Hematopoietic multipotent progenitor cell treated with erythropoietin and hydrocortisone succinate and interleukin-3 and kit ligand, for 6 days (in vitro differentiated cells): ENCODE results near the gene REEP3.
"Not testable (repeated sequence)": the region's sequence is repeated elsewhere in the genome, so short reads cannot be mapped to it uniquely, and the experiment has no call there.

Source experiments
- DNase-seq: peaks from one replicate; pipeline ENCODE4 v3.0.0-alpha.2; 2015

REEP3 gene

DNA sequence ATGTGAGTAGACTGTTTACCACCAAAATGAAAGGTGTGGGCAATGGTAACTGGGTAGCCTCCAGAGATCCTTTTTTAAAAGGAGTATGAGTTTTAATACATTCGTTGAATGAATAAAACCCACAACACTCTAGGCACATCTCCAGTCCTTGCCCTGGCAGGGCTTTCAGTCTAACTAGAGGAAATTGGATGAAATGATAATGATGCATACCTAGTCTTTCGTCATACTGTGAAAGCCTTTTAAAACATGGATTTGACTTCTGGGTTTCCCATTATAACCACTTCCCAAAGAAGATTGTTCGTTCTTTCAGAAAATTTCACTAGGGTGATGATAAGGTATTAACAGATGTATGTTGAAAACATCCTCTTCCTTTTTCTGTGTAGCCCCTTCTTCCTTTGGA lies 110.8 kb downstream of the REEP3 start:
- DNase-seq = no peak

- peak; percentile 62 for DNase-seq
Observed at GRCh38 chr10:63633677-63634487, 112.7 kb downstream of the REEP3 start.

DNA sequence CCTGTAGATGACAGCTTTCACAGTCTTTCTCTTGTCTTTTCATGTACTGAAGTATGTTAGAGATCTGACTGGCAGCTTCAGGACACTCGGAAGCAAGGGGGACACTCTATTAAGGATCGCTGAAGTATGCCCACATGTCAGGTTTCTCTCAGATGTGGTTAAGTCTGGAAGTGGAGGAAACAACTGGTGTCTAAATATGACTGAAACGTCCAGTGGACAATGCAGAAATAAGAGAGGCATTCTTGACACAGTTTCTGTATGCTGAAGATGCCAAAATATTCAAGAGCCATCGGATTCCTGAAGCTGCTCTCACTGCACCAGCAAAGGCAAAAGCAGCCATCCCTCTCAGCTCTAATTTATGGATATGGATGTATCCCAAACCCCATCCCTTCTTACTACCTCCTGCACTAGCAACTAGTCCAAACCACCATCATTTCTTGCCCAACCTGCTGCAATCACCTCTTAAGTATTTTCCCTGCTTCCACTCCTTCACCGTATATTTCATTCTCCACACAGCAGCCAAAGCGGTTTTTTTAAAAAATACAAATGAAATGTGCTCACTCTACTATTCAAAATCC lies 113.4 kb downstream of the REEP3 start:
- DNase-seq = no peak

DNA sequence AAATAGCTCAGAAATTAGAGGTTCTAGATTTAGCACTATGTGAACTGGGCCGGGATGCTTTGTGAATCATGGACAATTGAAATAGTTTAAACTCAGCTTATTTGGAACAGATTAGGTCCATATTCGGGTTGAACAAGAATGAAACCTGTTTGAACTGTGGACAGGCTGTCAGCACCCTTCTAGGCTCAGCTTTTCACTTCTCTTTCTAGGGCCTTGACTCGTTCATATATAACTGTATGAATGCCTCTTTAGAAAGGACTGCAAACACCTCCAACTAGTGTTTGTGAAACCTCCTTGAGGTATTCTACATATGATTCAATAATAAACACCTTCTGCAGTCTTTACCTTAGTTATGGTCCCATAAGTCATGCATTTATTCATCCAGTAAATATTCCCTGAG lies 115.6 kb downstream of the REEP3 start:
- no peak for DNase-seq

GRCh38 chr10:63637901-63638327 lies 116.7 kb downstream of the REEP3 start:
- no peak for DNase-seq

- DNase-seq = no peak
Observed at GRCh38 chr10:63641366-63641765, 120.2 kb downstream of the REEP3 start.

- DNase-seq = no peak
Observed at GRCh38 chr10:63641799-63642198, 120.6 kb downstream of the REEP3 start.

- no peak for DNase-seq
Observed at GRCh38 chr10:63642808-63643207, 121.6 kb downstream of the REEP3 start.

DNA sequence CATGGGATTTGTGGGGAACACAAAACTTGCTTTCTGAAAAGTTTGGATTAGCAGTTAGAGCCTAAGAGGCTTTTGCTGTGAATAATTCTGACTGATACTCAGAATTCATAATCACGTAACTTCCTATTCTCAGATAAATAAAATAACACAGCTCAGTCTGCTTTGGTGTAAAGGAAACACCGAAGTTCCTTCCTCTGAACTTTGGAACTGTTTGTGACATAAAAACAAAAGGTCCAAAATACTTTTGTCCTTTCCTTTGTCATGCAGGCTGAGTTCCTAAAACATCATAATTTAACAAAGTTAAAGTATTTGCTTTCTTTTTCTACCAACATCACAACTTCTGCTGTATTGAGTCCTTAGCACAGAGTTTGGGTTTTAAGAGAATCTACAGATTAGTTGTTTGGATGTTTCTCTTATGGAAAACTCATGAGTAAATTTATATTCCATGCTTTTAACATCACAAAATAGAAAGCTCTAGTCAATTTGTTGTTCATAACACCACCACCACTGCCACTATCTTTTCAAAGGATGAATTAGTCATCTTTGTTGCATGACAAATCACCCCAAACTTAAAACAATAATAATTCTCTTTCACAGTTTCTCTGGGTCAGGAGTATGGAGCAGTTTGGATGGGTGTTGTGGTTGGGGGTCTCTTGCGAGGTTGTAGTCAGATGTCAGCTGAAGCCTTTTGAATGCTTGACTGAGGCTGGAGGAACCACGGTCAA lies 123.4 kb downstream of the REEP3 start:
- no peak for DNase-seq

GRCh38 chr10:63645195-63645594 lies 124.0 kb downstream of the REEP3 start:
- no peak for DNase-seq

DNA sequence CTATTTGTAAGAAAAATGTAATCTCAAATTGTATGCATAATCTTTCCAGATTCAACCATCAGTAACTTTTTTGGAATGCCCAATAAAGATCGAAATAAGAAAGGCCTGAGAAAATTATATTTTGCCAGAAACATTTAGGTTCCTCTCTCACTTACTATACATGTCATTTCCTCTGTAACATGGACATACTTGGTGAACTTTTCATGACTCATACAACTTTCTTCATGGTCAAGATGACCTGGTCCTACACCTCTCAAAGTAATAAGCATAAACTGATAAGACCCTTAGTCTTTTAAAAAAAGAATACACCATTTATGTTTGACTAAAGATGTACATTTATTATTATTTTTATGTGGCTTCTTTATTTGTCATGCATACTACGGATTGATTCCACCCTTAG lies 125.3 kb downstream of the REEP3 start:
- DNase-seq = no peak

GRCh38 chr10:63651864-63652263 lies 130.7 kb downstream of the REEP3 start:
- DNase-seq = no peak

DNA sequence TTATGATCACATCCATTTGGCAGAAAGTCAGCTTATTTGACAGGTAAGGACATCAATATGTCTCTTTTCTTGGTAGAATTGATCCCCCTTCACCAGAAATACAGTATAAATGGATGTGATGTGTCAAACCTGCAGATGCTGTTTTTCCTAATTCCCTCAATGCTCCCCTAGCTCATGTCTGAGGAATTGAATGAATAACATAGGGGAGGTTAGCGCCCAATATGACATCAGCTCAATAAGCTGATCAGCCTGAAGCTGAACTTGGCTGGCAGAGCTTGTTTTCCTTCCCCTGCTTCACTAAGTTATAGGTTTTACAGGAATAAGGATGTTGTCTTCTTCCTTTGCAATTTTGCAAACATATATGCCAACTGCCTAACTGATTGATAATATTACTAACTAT lies 132.5 kb downstream of the REEP3 start:
- DNase-seq = no peak

- DNase-seq = no peak
Observed at GRCh38 chr10:63657761-63658160, 136.6 kb downstream of the REEP3 start.

DNA sequence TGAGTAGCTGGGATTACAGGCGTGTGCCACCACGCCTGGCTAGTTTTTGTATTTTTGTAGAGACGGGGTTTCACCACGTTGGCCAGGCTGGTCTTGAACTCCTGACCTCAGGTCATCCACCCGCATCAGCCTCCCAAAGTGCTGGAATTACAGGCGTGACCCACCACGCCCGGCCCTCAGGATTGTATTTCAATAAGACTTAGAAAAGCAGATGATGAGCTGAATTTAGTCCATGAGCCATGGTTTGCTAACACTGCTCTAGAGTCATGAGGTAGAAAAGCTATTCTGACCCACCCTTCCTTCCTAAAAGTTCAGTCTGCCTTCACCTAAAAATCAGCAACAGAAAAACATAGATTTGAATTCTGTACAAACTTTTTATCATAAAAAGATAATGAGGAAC lies 139.7 kb downstream of the REEP3 start:
- not testable (repeated sequence) for DNase-seq

GRCh38 chr10:63661347-63661746 lies 140.1 kb downstream of the REEP3 start:
- DNase-seq = no peak

DNA sequence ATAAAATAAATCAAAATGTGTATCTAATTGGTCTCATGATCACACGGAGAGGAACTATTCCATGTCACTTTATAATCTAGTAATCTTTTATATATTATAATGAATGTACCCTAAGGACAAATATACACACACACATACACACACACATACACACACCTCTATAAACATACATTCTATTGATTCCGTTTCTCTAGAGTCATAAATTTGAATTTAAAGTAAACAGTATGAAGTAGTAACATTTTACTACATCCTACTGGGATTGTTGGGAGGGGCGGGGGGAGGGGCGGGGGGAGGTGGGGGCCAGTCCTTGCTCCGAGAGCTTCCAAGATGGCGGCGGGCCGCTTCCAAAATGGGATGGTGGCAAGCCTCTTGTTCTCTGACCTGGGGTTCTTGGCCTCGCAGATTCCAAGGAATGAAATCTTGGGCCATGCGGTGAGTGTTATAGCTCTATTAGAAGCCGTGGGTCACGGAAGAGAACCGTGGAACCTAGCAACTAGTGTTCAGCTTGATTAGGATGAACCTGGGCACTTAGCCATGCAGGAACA lies 143.2 kb downstream of the REEP3 start:
- DNase-seq = no peak

- not testable (repeated sequence) for DNase-seq
Observed at GRCh38 chr10:63665006-63665580, 143.9 kb downstream of the REEP3 start.

DNA sequence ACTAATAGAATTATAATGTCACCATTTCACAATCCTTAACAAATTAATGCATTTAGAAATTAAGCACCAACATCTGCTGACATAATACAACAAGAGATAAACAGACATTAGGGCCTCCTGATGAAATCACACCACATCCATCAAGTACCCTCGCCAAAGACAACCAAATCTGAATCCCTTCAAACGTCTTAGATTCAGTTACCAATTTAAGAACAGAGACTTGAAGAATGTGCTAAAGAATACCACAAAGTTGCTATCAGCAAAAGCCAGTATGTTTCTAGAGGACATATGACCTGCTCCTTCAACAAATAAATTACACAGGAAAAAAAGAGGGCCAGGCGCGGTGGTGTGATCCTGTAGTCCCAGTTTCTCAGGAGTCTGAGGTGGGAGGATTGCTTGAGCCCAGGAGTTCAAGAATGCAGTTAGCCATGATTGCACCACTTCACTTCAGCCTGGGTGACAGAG lies 144.5 kb downstream of the REEP3 start:
- DNase-seq = no peak

GRCh38 chr10:63666836-63667383 lies 145.7 kb downstream of the REEP3 start:
- DNase-seq = no peak

DNA sequence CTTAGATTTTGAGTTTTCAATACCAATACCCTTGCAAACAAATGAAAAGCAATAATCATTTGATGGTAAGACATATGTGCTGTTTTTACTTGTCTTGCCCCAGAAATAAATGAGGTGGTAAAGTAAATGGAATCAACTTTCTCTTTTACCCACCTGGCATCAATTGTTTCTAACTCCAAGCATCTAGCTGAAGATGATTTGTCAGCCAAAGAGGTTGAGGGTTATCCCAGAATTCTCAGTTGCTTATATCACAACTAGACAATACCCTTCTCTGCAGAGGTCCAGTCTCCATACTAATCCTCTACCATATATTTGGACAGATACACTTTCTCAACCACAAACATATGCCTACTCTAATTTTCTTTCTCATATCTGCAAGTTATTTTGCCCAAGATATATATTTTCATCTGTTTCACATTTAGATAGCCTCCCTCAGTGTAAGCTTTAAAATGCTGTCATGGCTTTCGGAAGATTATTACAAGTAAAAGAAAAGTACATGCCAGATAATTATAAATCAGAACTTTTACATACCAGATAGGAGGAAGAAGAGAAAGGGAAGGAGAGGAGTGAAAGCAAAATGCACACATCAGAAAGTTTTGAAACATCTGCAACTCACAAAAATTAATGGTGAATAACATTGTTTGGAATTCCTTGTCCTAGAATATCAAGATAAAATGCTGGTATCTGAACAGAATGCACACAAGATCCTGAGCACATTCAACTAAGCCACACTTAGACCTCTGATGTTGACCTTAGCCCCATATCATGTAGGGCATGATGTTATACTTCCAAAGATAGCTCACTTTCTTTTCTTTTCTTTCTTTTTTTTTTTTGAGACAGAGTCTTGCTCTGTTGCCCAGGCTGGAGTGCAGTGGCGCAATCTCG lies 146.6 kb downstream of the REEP3 start:
- DNase-seq = no peak
